Peyer's patch (tissue), 4 donors: ENCODE measurements around the gene SELL. TPM values are rescaled to one million over a fixed set of nuclear protein-coding genes. Genes with fewer than 3 reads are reported as not detected.

Experiments
- DNase-seq, 3 donors: peaks; one replicate each; pipeline ENCODE4 v3.0.0-alpha.2; 2017 to 2019
- H3K27ac ChIP-seq, 4 donors: fragments of 200-600 bp; sonication (generic); one replicate each; pipeline ENCODE4 v1.5.1; 2016 to 2019
- H3K27me3 ChIP-seq, 2 donors: fragments of 200-600 bp; sonication (generic); one replicate each; pipeline ENCODE4 v1.5.1; 2019
- H3K36me3 ChIP-seq, 3 donors: fragments of 200-600 bp; sonication (generic); one replicate each; pipeline ENCODE4 v1.5.1; 2016 to 2019
- H3K4me1 ChIP-seq, 4 donors: fragments of 200-600 bp; sonication (generic); one replicate each; pipeline ENCODE4 v1.5.1; 2016 to 2019
- H3K4me3 ChIP-seq, 4 donors: fragments of 200-600 bp; sonication (generic); 1 replicate in 3 of 4; 2 replicates in 1 of 4; pipeline ENCODE4 v1.5.1; 2016 to 2019; ENCODE audit warnings: mild to moderate bottlenecking in 1 of 4
- H3K9me3 ChIP-seq, 4 donors: fragments of 200-600 bp; sonication (generic); one replicate each; pipeline ENCODE4 v1.5.1; 2016 to 2019; ENCODE audit warnings: mild to moderate bottlenecking in 1 of 4
- CTCF ChIP-seq, 6 experiments: fragments of 450-650 bp in 4 of 6; fragments of 200-600 bp in 2 of 6; sonication (generic) in 1 of 6; IDR thresholded peaks; one replicate each; pipeline ENCODE4 v1.5.1; 2017 to 2019; ENCODE audit warnings: antibody characterized with exemption in 6 of 6, mild to moderate bottlenecking in 3 of 6, moderate library complexity in 1 of 6
- POLR2A ChIP-seq, 2 donors: fragments of 450-650 bp; IDR thresholded peaks; one replicate each; pipeline ENCODE4 v1.5.1; 2017; ENCODE audit warnings: antibody characterized with exemption in 2 of 2, mild to moderate bottlenecking in 2 of 2, moderate library complexity in 2 of 2
- total RNA-seq, 4 donors: library from RNA; depleted of rRNA; stranded (reverse); fragments of >200 nt; gene quantifications; one replicate each; pipeline ENCODE4 v1.1.0, GENCODE V29; 2016

Gene SELL
- total RNA-seq, 4 donors from 2014 or later: 0.35 to 9.9 TPM; not detected in 2

- Histone ChIP-seq H3K9me3 (no peaks in the 10 kb centered on the region), H3K4me3 (no peak overlapping the region), H3K4me1 (no peaks in the 10 kb centered on the region), H3K36me3 (no peaks in the 10 kb centered on the region), H3K27me3 (no peaks in the 10 kb centered on the region), H3K27ac (no peak overlapping the region)
- DNase-seq: no peak
- TF ChIP-seq CTCF (IDR thresholded peaks at IDR 0.05) (no peak), POLR2A (IDR thresholded peaks at IDR 0.05) (no peak)
These were observed 11.7 kb downstream of the SELL start for GRCh38 chr1:169699707-169700106.

GRCh38 chr1:169698976-169699375 is 12.4 kb downstream of the SELL start:
- no peaks in the 10 kb centered on the region for H3K36me3 ChIP-seq
- TF ChIP-seq POLR2A (IDR thresholded peaks at IDR 0.05): no peak
- peak overlapping the region in 1 of 4 donors; percentile 71 for H3K27ac ChIP-seq
- no peaks in the 10 kb centered on the region for H3K4me1 ChIP-seq
- no peaks in the 10 kb centered on the region for H3K9me3 ChIP-seq
- no peak overlapping the region for H3K4me3 ChIP-seq
- no peak for DNase-seq
- no peaks in the 10 kb centered on the region for H3K27me3 ChIP-seq

- H3K27me3 ChIP-seq: no peaks in the 10 kb centered on the region
- TF ChIP-seq CTCF (IDR thresholded peaks at IDR 0.05) (no peak), POLR2A (IDR thresholded peaks at IDR 0.05) (no peak)
- H3K36me3 ChIP-seq: no peaks in the 10 kb centered on the region
- no peaks in the 10 kb centered on the region for H3K9me3 ChIP-seq
- DNase-seq: no peak
- no peak overlapping the region for H3K4me3 ChIP-seq
- H3K4me1 ChIP-seq: peaks cover 0 to 3% (median 0%) of the 10 kb centered on the region in 4 donors
- peak overlapping the region in 1 of 4 donors; percentile 71 for H3K27ac ChIP-seq
These were observed 13.7 kb downstream of the SELL start for GRCh38 chr1:169697755-169698154.

- Histone ChIP-seq H3K36me3 (no peaks in the 10 kb centered on the region), H3K27me3 (no peaks in the 10 kb centered on the region), H3K27ac (peak overlapping the region in 1 of 4 donors; percentile 71), H3K4me3 (no peak overlapping the region), H3K4me1 (peaks cover 0 to 3% (median 0%) of the 10 kb centered on the region in 4 donors), H3K9me3 (no peaks in the 10 kb centered on the region)
- no peak for TF ChIP-seq CTCF (IDR thresholded peaks at IDR 0.05)
- no peak for TF ChIP-seq POLR2A (IDR thresholded peaks at IDR 0.05)
- DNase-seq: no peak
These were observed 14.9 kb downstream of the SELL start for GRCh38 chr1:169696273-169697100.

GRCh38 chr1:169694304-169695075 is 16.9 kb downstream of the SELL start:
- no peaks in the 10 kb centered on the region for H3K9me3 ChIP-seq
- TF ChIP-seq POLR2A (IDR thresholded peaks at IDR 0.05) (no peak), CTCF (IDR thresholded peaks at IDR 0.05) (peak in 3 of 6 experiments; percentile 6 to 21 (median 7))
- H3K36me3 ChIP-seq: no peaks in the 10 kb centered on the region
- H3K27ac ChIP-seq: peak overlapping the region in 2 of 4 donors; percentile 43 to 71
- DNase-seq: peak in 2 of 3 donors; percentile 45 to 56
- H3K4me3 ChIP-seq: no peak overlapping the region
- peaks cover 0 to 3% (median 0%) of the 10 kb centered on the region in 4 donors for H3K4me1 ChIP-seq
- no peaks in the 10 kb centered on the region for H3K27me3 ChIP-seq
